Stimulated activated CD4-positive, alpha-beta T cell treated with anti-CD3 and anti-CD28 coated beads, Interleukin-12 subunit alpha, Interleukin-12 subunit beta, amount 100 ng/mL, for 24 hours (primary cell): ENCODE measurements around the gene VAV2.
"Not testable (repeated sequence)": the region's sequence is repeated elsewhere in the genome, so short reads cannot be mapped to it uniquely, and the experiment has no call there.

ENCODE experiments used
- DNase-seq, 2 experiments: peaks; one replicate each; pipeline ENCODE4 v3.0.0-alpha.2; 2020; ENCODE audit warnings: low read depth in 2 of 2

The VAV2 gene

GRCh38 chr9:133769511-133770075 is 222.5 kb downstream of the VAV2 start:
- DNase-seq = no peak

- DNase-seq = no peak
Measured at GRCh38 chr9:133768859-133769510, 223.1 kb downstream of the VAV2 start.

- no peak for DNase-seq
Measured at GRCh38 chr9:133768371-133768858, 223.7 kb downstream of the VAV2 start.

- DNase-seq = no peak
Measured at GRCh38 chr9:133767625-133768024, 224.5 kb downstream of the VAV2 start.

GRCh38 chr9:133767008-133767407 is 225.1 kb downstream of the VAV2 start:
- DNase-seq = no peak

- DNase-seq = not testable (repeated sequence)
Measured at GRCh38 chr9:133766234-133766633, 225.9 kb downstream of the VAV2 start.

- DNase-seq = no peak
Measured at GRCh38 chr9:133763272-133764183, 228.6 kb downstream of the VAV2 start.

- no peak for DNase-seq
Measured at GRCh38 chr9:133762488-133763271, 229.4 kb downstream of the VAV2 start.

GRCh38 chr9:133761641-133762248 is 230.4 kb downstream of the VAV2 start:
- DNase-seq = no peak

GRCh38 chr9:133760713-133761290 is 231.3 kb downstream of the VAV2 start:
- no peak for DNase-seq

DNA sequence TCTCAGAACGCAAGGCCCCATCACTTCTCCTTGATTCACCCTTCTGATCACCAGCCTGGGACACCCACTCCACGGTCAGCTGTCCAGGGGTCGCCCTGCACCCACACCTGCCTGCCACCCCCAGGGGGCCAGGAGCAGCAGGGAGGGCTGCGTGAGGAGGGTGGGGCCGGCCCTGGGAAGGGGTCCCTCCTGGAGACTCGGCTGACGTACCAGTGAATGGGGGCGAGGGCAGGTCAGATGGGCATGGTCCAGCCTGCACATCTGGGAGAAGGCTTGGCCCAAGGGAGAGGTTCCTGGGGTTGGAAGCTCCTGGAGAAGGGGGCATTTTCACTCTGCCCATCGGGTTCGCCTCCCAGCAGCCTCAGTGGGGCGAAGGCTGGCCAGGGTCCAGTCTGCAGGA is 232.2 kb downstream of the VAV2 start:
- DNase-seq = no peak

- DNase-seq = no peak
Measured at GRCh38 chr9:133759146-133759900, 232.8 kb downstream of the VAV2 start.

DNA sequence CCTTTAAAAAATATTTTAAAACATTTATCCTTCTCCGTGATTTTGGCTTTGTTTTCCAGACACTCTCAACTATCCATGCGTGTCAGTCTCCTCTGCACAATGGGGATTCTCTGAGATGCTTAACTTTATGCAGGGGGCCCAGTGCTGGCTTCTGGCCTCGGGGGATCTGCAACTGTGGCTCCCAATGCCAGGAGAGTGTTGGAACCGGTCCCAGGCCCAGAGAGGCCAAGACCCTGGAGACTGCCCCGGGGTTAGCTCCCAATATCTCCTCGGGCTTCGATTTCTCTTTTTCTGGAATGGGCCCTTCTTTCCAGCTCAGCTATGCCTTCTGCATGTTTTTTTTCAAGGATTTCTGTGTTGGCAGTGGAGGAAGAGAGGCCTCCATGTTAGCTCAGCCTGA is 233.9 kb downstream of the VAV2 start:
- DNase-seq = no peak

- DNase-seq = no peak
Measured at GRCh38 chr9:133754688-133755227, 237.4 kb downstream of the VAV2 start.

DNA sequence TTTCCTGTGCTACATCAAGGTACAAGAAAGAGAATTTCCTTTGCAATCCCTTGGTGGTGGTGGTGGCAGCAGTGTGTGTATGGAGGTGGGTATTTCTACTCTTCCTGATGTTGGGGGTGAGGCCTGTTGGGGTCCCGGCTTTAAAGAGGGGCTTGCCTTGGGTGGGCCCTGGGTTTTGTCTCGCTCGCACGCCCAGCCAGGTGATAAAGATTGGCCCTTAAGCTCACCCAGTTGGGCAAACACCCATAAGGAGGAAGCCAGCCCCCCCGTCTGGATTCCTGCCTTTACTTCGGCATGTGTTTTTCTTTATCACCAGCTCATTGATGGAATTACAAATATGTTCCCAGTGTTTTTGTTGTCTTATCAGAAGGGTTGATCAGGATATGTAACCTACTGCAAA is 237.9 kb downstream of the VAV2 start:
- no peak for DNase-seq

DNA sequence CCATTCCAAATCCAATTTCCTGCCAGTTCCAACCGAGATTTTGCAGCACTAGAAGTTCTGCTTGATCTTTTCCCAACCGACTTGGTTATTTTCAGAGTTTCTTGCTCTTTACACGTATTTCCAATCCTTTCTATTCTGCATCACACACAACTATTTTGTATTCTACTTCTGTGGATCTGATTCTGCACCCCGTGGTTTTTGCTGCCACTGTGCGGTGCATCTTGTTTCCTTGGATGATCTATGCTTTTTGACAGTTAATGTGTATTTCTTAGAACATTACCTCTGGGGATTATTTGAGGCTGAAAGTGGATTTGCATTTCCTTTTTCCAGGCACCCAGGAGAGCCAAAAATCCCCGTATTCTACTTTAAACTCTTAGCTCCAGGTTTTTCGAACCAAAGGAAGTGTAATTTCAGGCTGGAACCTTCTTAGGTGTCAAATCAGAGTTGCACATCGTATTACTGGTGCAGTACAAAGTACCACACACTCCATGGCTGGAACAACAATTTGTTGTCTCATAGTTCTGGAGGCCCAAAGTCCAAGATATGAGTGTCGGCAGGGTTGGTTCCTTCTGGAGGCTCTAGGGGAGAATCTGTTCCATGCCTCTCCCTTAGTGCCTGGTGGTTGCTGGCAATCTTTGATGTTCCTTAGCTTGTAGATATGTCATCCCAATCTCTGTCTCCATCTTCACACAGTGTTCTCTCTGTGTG is 239.2 kb downstream of the VAV2 start:
- no peak for DNase-seq

DNA sequence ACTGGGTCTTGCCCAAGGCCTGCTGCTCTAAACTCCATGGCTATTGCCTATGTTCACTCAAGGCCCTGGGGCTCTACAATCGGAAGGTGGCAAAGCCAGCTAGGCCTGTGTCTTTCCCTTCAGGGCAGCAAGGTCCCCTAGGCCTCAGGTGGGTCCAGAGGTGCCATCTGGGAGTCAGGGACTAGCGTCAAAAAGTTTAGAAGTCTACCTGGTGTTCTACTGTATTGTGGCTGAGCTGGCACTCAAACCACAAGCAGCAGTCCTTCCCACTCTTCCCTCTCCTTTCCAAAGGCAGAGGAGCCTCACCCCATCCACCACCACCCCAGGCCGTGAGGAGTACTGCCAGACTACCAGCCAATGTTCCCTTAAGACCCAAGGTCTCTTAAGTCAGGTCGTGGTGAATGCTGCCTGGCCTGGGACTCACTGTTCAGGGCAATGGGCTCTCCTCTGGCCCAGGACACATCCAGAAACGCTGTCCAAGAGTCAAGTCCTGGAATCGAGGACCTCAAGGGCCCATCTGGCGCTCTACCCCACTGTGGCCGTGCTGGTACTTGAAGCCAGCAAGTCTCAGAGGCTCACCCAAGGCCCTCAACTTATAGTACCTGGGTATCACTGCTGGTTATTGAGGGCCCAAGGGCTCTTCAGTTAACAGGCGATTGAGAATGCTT is 241.0 kb downstream of the VAV2 start:
- no peak for DNase-seq

GRCh38 chr9:133747309-133747708 is 244.8 kb downstream of the VAV2 start:
- no peak for DNase-seq

GRCh38 chr9:133744528-133744927 is 247.6 kb downstream of the VAV2 start:
- not testable (repeated sequence) for DNase-seq
